ENCODE measurements around the gene SYP. TPM values are rescaled to one million over a fixed set of nuclear protein-coding genes. Genes with fewer than 3 reads are reported as not detected.

SYP gene
- total and polyA plus RNA-seq, 9 of the 15 experiments (the other 6 are each of a cell fraction or from before 2014, with no cell fraction given): 0.48 to 5.1 (median 2.6) TPM

- peak; percentile 28; the same call in 1 of the 2 replicates for TF ChIP-seq MGA (IDR thresholded peaks at IDR 0.05)
- TF ChIP-seq RNF2 (IDR thresholded peaks at IDR 0.05): 0 out of 2 replicates have a peak, but pooled peaks have one; percentile 17
- TF ChIP-seq, protein P1, sequence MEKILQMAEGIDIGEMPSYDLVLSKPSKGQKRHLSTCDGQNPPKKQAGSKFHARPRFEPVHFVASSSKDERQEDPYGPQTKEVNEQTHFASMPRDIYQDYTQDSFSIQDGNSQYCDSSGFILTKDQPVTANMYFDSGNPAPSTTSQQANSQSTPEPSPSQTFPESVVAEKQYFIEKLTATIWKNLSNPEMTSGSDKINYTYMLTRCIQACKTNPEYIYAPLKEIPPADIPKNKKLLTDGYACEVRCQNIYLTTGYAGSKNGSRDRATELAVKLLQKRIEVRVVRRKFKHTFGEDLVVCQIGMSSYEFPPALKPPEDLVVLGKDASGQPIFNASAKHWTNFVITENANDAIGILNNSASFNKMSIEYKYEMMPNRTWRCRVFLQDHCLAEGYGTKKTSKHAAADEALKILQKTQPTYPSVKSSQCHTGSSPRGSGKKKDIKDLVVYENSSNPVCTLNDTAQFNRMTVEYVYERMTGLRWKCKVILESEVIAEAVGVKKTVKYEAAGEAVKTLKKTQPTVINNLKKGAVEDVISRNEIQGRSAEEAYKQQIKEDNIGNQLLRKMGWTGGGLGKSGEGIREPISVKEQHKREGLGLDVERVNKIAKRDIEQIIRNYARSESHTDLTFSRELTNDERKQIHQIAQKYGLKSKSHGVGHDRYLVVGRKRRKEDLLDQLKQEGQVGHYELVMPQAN (IDR thresholded peaks at IDR 0.05; ENCODE audit: borderline replicate concordance): 0 out of 2 replicates have a peak, but pooled peaks have one; percentile 37
- TF ChIP-seq CXXC5 (CRISPR knock-in tag; IDR thresholded peaks at IDR 0.05): 0 out of 2 replicates have a peak, but pooled peaks have one; percentile 1
- TF ChIP-seq ZKSCAN8 (CRISPR knock-in tag; IDR thresholded peaks at IDR 0.05): no peak
- no peak for TF ChIP-seq SFPQ (IDR thresholded peaks at IDR 0.05; ENCODE audit: low read depth, low read length)
- no peak for TF ChIP-seq ZNF79 (CRISPR knock-in tag; IDR thresholded peaks at IDR 0.05; ENCODE audit: low read depth)
- peak; percentile 3 to 45; a peak in 3 of 4 replicates for TF ChIP-seq NRF1 (conservative IDR thresholded peaks at IDR 0.05 in 1 of 2, IDR thresholded peaks at IDR 0.05 in 1 of 2)
- peak; percentile 86 for TF ChIP-seq POLR2G (IDR thresholded peaks at IDR 0.05; ENCODE audit: low read depth, low read length)
- peak; percentile 22 to 83; a peak in 3 of 4 replicates for TF ChIP-seq MAZ (CRISPR knock-in tag; conservative IDR thresholded peaks at IDR 0.05 in 1 of 2, IDR thresholded peaks at IDR 0.05 in 1 of 2)
- peak; percentile 16 for TF ChIP-seq CCNT2 (IDR thresholded peaks at IDR 0.05; ENCODE audit: borderline replicate concordance, extremely low read depth, insufficient read length, low read depth, low read length)
These were observed 28.2 kb downstream of the SYP start, which contains the start of gene PLP2 (continued) for GRCh38 chrX:49171752-49172279.
